Mesothelial cell of epicardium (in vitro differentiated cells): ENCODE measurements around the gene GOLIM4. TPM values are rescaled to one million over a fixed set of nuclear protein-coding genes. Genes with fewer than 3 reads are reported as not detected.
A peak's percentile ranks its signal among the peaks of the same experiment; 100 is the strongest.

Experiments used
- DNase-seq, 2 experiments: peaks; one replicate each; pipeline ENCODE4 v3.0.0; 2021; ENCODE audit warnings: low spot score in 2 of 2; ENCODE audit not compliant: unreplicated experiment in 2 of 2
- H3K27ac Mint-ChIP-seq: 2 replicates; pipeline ENCODE4 v1.8.0; 2021; ENCODE audit warnings: mixed read lengths
- H3K27me3 Mint-ChIP-seq: 2 replicates; pipeline ENCODE4 v1.8.0; 2021; ENCODE audit warnings: low read depth, mixed read lengths
- H3K36me3 Mint-ChIP-seq: 2 replicates; pipeline ENCODE4 v1.8.0; 2021; ENCODE audit warnings: mixed read lengths
- H3K4me1 Mint-ChIP-seq: 2 replicates; pipeline ENCODE4 v1.8.0; 2021; ENCODE audit warnings: mixed read lengths
- H3K4me3 Mint-ChIP-seq: 2 replicates; pipeline ENCODE4 v1.8.0; 2021; ENCODE audit warnings: mild to moderate bottlenecking, moderate library complexity, mixed read lengths
- H3K9me3 Mint-ChIP-seq: 2 replicates; pipeline ENCODE4 v1.8.0; 2021; ENCODE audit warnings: mixed read lengths
- CTCF ChIP-seq: fragments of 200-600 bp; sonication (generic); IDR thresholded peaks from one replicate; pipeline ENCODE4 v1.5.0; 2021; ENCODE audit warnings: antibody characterized with exemption; ENCODE audit not compliant: unreplicated experiment
- total RNA-seq: library from RNA; stranded (reverse); gene quantifications from 3 replicates; pipeline ENCODE4 v1.2.1, GENCODE V29; 2021

Gene GOLIM4
- total RNA-seq, 1 donor from 2014 or later: 93.7 TPM

GRCh38 chr3:168090306-168091085 is 5.2 kb downstream of the GOLIM4 start:
- DNase-seq: no peak
- Mint-ChIP-seq H3K4me3 (no peak overlapping the region), H3K9me3 (peaks cover 2% of the 10 kb centered on the region), H3K36me3 (peaks cover under 1% of the 10 kb centered on the region), H3K4me1 (peaks cover 77% of the 10 kb centered on the region), H3K27ac (peak overlapping the region; percentile 45), H3K27me3 (no peaks in the 10 kb centered on the region)
- TF ChIP-seq CTCF: no peak

- DNase-seq: no peak
- H3K9me3 Mint-ChIP-seq: peaks cover 12% of the 10 kb centered on the region
- H3K4me1 Mint-ChIP-seq: peaks cover 80% of the 10 kb centered on the region
- H3K27me3 Mint-ChIP-seq: no peaks in the 10 kb centered on the region
- peaks cover 9% of the 10 kb centered on the region for H3K36me3 Mint-ChIP-seq
- H3K4me3 Mint-ChIP-seq: no peak overlapping the region
- no peak for TF ChIP-seq CTCF
- peak overlapping the region; percentile 44 for H3K27ac Mint-ChIP-seq
Measured at GRCh38 chr3:168089179-168089771, 6.4 kb downstream of the GOLIM4 start.

GRCh38 chr3:168088106-168088720 is 7.5 kb downstream of the GOLIM4 start:
- H3K27ac Mint-ChIP-seq: peak overlapping the region; percentile 48
- peaks cover 9% of the 10 kb centered on the region for H3K36me3 Mint-ChIP-seq
- peaks cover 79% of the 10 kb centered on the region for H3K4me1 Mint-ChIP-seq
- no peak overlapping the region for H3K4me3 Mint-ChIP-seq
- DNase-seq: no peak
- no peaks in the 10 kb centered on the region for H3K27me3 Mint-ChIP-seq
- peaks cover 12% of the 10 kb centered on the region for H3K9me3 Mint-ChIP-seq
- no peak for TF ChIP-seq CTCF

GRCh38 chr3:168087539-168087938 is 8.2 kb downstream of the GOLIM4 start:
- H3K27me3 Mint-ChIP-seq: no peaks in the 10 kb centered on the region
- peaks cover 12% of the 10 kb centered on the region for H3K9me3 Mint-ChIP-seq
- peaks cover 72% of the 10 kb centered on the region for H3K4me1 Mint-ChIP-seq
- no peak overlapping the region for H3K4me3 Mint-ChIP-seq
- peak overlapping the region; percentile 52 for H3K27ac Mint-ChIP-seq
- no peak for DNase-seq
- H3K36me3 Mint-ChIP-seq: peaks cover 9% of the 10 kb centered on the region
- no peak for TF ChIP-seq CTCF

- peaks cover 12% of the 10 kb centered on the region for H3K9me3 Mint-ChIP-seq
- H3K4me1 Mint-ChIP-seq: peaks cover 67% of the 10 kb centered on the region
- H3K27ac Mint-ChIP-seq: no peak overlapping the region
- H3K27me3 Mint-ChIP-seq: no peaks in the 10 kb centered on the region
- H3K36me3 Mint-ChIP-seq: peaks cover 9% of the 10 kb centered on the region
- no peak for DNase-seq
- TF ChIP-seq CTCF: no peak
- H3K4me3 Mint-ChIP-seq: no peak overlapping the region
Measured at GRCh38 chr3:168086541-168087260, 9.0 kb downstream of the GOLIM4 start.
